ENCODE measurements around the gene PRELID1.
"Not testable (repeated sequence)": the region's sequence is repeated elsewhere in the genome, so short reads cannot be mapped to it uniquely, and the experiment has no call there.

Gene PRELID1

GRCh38 chr5:177303121-177303924, at the start of gene PRELID1, which contains the start of gene RAB24:
TSS of gene PRELID1 (plus strand) at chr5:177303799. CDS start at chr5:177303986, 187 bp downstream.
TSS of gene RAB24 (minus strand) at chr5:177303719. CDS start at chr5:177303288, 431 bp downstream.
- TF ChIP-seq CTCF (IDR thresholded peaks at IDR 0.05; ENCODE audit: low read depth, low read length) (no peak), POLR2A (IDR thresholded peaks at IDR 0.05; ENCODE audit: extremely low read depth, insufficient read length) (peak; percentile 71), MAX (IDR thresholded peaks at IDR 0.05; ENCODE audit: low read depth, low read length) (peak; percentile 88), MYC (IDR thresholded peaks at IDR 0.05; ENCODE audit: low read depth, low read length) (peak; percentile 76)
- peak within 1 kb of the TSS; percentile 94 for H3K4me3 ChIP-seq (ENCODE audit: low read depth, low read length)
- DNase-seq (ENCODE audit: low read depth), result peak; percentile 90

GRCh38 chr5:177256296-177256695, 47.3 kb upstream of the PRELID1 start:
- TF ChIP-seq CTCF (IDR thresholded peaks at IDR 0.05; ENCODE audit: low read depth, low read length) (no peak), MYC (IDR thresholded peaks at IDR 0.05; ENCODE audit: low read depth, low read length) (no peak)
- no peak for DNase-seq (ENCODE audit: low read depth)
- H3K4me3 ChIP-seq (ENCODE audit: low read depth, low read length), result no peak overlapping the region

GRCh38 chr5:177258711-177259110, 44.9 kb upstream of the PRELID1 start:
- not testable (repeated sequence) for H3K4me3 ChIP-seq (ENCODE audit: low read depth, low read length); DNase-seq (ENCODE audit: low read depth)

GRCh38 chr5:177260961-177261360, 42.6 kb upstream of the PRELID1 start:
- TF ChIP-seq MYC (IDR thresholded peaks at IDR 0.05; ENCODE audit: low read depth, low read length), result no peak
- no peak for TF ChIP-seq MAX (IDR thresholded peaks at IDR 0.05; ENCODE audit: low read depth, low read length)
- no peak for TF ChIP-seq CTCF (IDR thresholded peaks at IDR 0.05; ENCODE audit: low read depth, low read length)
- TF ChIP-seq POLR2A (IDR thresholded peaks at IDR 0.05; ENCODE audit: extremely low read depth, insufficient read length), result no peak
- H3K4me3 ChIP-seq (ENCODE audit: low read depth, low read length), result no peak overlapping the region
- DNase-seq (ENCODE audit: low read depth), result no peak

GRCh38 chr5:177261510-177261909, 42.1 kb upstream of the PRELID1 start:
- no peak overlapping the region for H3K4me3 ChIP-seq (ENCODE audit: low read depth, low read length)
- no peak for DNase-seq (ENCODE audit: low read depth)
- TF ChIP-seq CTCF (IDR thresholded peaks at IDR 0.05; ENCODE audit: low read depth, low read length), result no peak
- no peak for TF ChIP-seq MYC (IDR thresholded peaks at IDR 0.05; ENCODE audit: low read depth, low read length)
- no peak for TF ChIP-seq MAX (IDR thresholded peaks at IDR 0.05; ENCODE audit: low read depth, low read length)
- no peak for TF ChIP-seq POLR2A (IDR thresholded peaks at IDR 0.05; ENCODE audit: extremely low read depth, insufficient read length)

GRCh38 chr5:177264178-177264577, 39.4 kb upstream of the PRELID1 start:
- no peak for TF ChIP-seq MAX (IDR thresholded peaks at IDR 0.05; ENCODE audit: low read depth, low read length)
- no peak for TF ChIP-seq MYC (IDR thresholded peaks at IDR 0.05; ENCODE audit: low read depth, low read length)
- TF ChIP-seq POLR2A (IDR thresholded peaks at IDR 0.05; ENCODE audit: extremely low read depth, insufficient read length), result no peak
- TF ChIP-seq CTCF (IDR thresholded peaks at IDR 0.05; ENCODE audit: low read depth, low read length), result no peak
- H3K4me3 ChIP-seq (ENCODE audit: low read depth, low read length), result no peak overlapping the region
- DNase-seq (ENCODE audit: low read depth), result no peak
